ENCODE data around the gene EML6.
"Not testable (repeated sequence)": the region's sequence is repeated elsewhere in the genome, so short reads cannot be mapped to it uniquely, and the experiment has no call there.

The EML6 gene

GRCh38 chr2:54853616-54854310 is 130.3 kb downstream of the EML6 start:
- no peak for DNase-seq

GRCh38 chr2:54855434-54855833 is 132.0 kb downstream of the EML6 start:
- no peak for DNase-seq

GRCh38 chr2:54858021-54858681 is 134.7 kb downstream of the EML6 start:
- DNase-seq: no peak

DNA sequence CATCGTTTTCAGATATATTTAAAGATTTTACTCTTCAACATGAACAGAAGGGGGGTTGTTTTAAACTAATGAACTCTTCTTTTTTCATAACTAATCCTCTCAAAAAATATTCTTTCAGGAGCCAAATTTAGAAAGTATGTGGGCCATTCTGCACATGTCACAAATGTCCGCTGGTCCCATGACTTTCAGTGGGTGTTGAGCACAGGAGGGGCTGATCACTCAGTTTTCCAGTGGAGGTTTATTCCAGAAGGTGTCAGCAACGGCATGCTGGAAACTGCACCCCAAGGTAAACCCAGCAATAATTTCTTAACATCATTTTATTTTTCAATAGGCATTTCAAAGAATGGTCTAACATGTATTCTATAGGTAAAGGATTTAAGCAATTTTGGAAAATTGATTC is 136.0 kb downstream of the EML6 start:
- DNase-seq: no peak

- no peak for DNase-seq
Observed at GRCh38 chr2:54859997-54860701, 136.7 kb downstream of the EML6 start.

- DNase-seq: no peak
Observed at GRCh38 chr2:54862229-54862628, 138.8 kb downstream of the EML6 start.

DNA sequence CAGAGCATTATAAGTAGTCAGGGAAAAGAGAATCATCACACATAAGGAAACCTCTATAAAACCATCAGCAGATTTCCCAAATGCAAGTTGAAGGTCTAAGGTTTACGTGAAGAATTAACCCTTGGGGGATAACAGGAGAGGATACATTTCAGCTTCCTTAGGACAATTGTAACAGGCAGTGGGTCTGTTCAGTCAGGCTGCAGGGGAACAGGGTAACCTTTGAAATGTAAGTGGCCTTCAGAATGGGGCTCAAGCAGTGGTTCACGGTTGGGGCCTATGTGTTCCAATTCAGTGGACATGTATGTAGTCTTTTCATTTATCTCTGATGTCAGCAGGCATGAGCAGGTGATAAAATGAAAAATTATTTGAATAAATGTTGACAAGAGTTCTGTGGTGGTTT is 139.3 kb downstream of the EML6 start:
- no peak for DNase-seq

DNA sequence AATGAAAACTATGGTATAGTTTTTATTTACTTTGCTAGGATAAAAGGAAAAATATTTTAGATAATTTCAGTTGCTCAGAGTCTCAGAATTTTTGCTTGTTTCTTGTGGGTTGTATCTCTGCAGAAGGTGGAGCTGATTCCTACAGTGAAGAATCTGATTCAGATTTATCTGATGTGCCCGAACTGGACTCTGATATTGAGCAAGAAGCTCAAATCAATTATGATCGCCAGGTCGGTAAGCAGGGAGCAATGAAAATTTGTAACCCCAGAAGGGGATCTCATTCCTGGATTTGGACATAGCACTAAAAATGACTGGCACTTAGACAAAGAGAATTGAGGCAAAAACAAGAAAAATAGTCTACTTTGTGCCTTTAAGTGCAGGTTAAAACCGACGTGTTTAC is 140.2 kb downstream of the EML6 start:
- DNase-seq: no peak

- no peak for DNase-seq
Observed at GRCh38 chr2:54864096-54864495, 140.6 kb downstream of the EML6 start.

- no peak for DNase-seq
Observed at GRCh38 chr2:54864727-54865126, 141.3 kb downstream of the EML6 start.

DNA sequence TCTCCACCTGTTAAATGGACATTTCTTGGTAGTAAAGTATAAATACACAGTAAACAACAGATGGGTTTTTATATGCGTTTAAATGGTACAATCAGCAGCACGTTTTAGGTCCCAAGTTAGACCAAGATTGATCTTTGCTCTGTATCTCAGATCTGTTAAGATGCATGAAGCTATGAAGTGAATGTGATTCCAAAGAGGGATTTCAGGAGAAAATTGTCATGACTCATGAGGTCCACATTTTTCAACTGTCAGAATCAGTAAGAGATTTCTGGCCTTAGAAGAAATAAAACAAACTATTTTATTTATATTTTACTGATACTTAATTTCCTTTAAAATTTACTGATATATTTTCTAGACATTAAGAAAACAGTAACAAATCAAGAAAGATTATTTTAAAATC is 142.7 kb downstream of the EML6 start:
- DNase-seq: no peak

GRCh38 chr2:54866868-54867267 is 143.4 kb downstream of the EML6 start:
- no peak for DNase-seq

DNA sequence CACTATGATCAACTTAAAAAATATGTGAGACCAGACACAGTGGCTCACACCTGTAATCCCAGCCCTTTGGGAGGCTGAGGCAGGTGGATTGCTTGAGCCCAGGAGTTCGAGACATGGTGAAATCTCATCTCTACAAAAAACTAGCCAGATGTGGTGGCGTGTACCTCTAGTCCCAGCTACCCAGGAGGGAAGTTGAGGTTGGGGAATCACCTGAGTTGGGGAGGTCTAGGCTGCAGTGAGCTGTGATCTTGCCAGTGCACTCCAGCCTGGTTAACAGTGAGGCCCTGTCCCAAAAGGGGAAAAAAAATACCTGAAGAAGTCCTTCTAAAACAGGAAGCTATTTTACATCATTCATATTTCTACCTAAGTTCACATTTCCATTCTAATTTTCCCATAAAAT is 144.0 kb downstream of the EML6 start:
- DNase-seq: no peak

GRCh38 chr2:54871457-54872107 is 148.1 kb downstream of the EML6 start:
- DNase-seq: no peak

GRCh38 chr2:54872780-54873179 is 149.3 kb downstream of the EML6 start:
- DNase-seq: no peak

DNA sequence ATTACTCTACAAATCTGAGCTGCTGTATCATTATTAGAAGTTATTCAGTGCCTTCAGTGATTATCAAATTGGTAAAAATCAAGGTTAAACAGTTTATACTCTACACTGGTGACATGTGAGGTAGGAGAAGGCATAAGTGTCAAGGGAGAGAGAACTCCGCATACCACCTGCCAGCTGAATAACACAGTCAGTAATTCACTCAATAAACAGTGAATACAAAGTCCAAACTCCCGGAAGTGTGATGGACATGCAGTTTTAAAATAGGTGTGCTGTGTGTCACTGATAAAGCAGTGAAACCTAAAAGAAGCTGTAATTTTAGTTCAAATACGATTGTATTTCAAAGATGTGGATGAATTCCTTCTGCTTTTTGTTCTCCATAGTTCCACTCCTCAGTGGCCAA is 149.8 kb downstream of the EML6 start:
- DNase-seq: not testable (repeated sequence)

DNA sequence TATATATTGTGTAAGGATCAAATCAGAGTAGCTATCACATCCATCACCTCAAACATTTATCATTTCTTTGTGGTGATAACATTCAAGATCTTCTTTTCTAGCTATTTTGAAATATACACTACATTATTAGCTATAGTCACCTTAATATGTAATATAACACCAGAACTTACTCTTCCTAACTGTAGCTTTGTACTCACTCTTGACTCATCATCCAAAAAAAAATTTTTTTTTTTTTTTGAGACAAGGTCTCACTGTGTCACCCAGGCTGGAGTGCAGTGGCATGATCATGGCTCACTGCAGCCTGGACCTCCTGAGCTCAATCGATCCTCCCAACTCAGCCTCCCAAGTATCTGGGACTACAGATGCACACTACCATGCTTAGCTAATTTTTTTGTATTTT is 153.3 kb downstream of the EML6 start:
- no peak for DNase-seq

DNA sequence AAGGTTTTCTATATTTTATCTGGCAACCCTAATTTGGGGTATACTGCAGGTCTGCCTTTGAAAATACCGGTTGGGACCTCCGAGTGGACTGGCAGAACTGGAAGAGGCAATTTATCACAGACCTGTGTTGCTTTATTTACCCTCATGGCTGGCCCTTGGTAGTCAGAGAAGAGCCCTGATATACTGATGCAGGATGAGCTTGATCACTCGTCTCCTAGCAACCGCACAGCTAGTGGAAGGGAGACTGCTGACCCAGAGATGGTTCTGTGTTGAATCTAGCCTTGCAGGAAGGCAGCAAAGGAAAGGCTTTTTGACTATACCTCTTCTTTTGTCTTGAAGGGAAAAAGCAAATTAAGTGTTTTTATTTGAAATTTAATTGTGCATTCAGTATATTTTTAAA is 154.7 kb downstream of the EML6 start:
- DNase-seq: no peak

- no peak for DNase-seq
Observed at GRCh38 chr2:54879032-54879431, 155.6 kb downstream of the EML6 start.

GRCh38 chr2:54879598-54880332 is 156.3 kb downstream of the EML6 start:
- DNase-seq: no peak

DNA sequence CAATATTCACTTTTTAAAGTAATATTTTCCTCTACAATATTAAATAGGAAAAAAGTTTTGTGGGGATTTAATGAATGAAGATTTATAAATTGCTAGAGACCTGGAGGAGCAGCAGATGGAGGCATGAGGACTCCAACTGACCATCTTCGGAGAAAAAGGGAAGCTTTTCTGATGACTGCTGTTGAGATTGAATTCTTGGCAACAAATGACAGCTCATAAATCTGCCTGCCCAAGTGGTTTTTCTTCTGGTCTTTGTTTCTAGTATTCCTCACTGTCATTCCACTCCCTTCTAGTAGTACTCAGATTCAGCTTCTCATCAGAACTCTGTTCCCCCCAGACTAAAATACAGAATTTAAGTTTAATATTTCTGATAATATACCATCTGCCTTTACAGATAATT is 157.0 kb downstream of the EML6 start:
- DNase-seq: no peak

- DNase-seq: no peak
Observed at GRCh38 chr2:54881759-54882158, 158.3 kb downstream of the EML6 start.

DNA sequence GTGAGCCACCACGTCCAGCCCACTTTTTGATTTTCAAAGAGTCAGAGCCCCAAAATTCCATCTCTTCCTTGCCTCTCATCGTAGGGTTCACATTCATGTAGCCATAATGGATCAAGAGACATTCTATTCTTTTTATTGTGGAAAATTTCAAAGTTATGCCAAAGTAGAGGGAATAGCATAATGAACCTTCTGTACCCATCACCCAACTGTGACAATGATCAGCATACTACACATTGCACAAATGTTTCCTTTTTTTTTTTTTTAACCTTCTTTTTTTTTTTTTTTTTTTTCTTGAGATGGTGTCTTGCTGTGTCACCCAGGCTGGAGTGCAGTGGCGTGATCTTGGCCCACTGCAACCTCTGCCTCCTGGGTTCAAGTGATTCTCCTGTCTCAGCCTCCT is 162.4 kb downstream of the EML6 start:
- no peak for DNase-seq
